WERI-Rb-1 (cell line): ENCODE measurements around the gene LRRC4C.

Experiments
- DNase-seq: peaks from one replicate; pipeline ENCODE4 v3.0.0-alpha.2; 2020
- H3K27ac ChIP-seq: fragments of 250-450 bp; sonication (Bioruptor Pico); 2 replicates; pipeline ENCODE4 v1.5.1; 2020; ENCODE audit warnings: mild to moderate bottlenecking, moderate library complexity
- H3K27me3 ChIP-seq: fragments of 250-450 bp; sonication (Bioruptor Pico); 2 replicates; pipeline ENCODE4 v1.5.1; 2021; ENCODE audit warnings: mild to moderate bottlenecking, low read depth, moderate library complexity; ENCODE audit not compliant: insufficient read depth, severe bottlenecking
- H3K36me3 ChIP-seq: fragments of 250-450 bp; sonication (Bioruptor Pico); 2 replicates; pipeline ENCODE4 v1.5.1; 2020; ENCODE audit warnings: mild to moderate bottlenecking, moderate library complexity
- H3K4me3 ChIP-seq: 2 replicates; pipeline ENCODE4 v1.5.1; 2011; ENCODE audit warnings: low read depth, mild to moderate bottlenecking, control low read depth, low read length
- H3K9me3 ChIP-seq: fragments of 250-450 bp; sonication (Bioruptor Pico); 2 replicates; pipeline ENCODE4 v1.5.1; 2021; ENCODE audit warnings: mild to moderate bottlenecking, moderate library complexity; ENCODE audit not compliant: severe bottlenecking
- CTCF ChIP-seq: IDR thresholded peaks from 2 replicates; pipeline ENCODE4 v1.5.1; 2011; ENCODE audit warnings: low read depth, mild to moderate bottlenecking, control low read depth, inconsistent platforms, low read length

LRRC4C gene

GRCh38 chr11:40816976-40817375, 642.5 kb downstream of the LRRC4C start:
- Histone ChIP-seq H3K4me3 (no peak overlapping the region), H3K27ac (no peak overlapping the region), H3K9me3 (no peaks in the 10 kb centered on the region), H3K36me3 (no peaks in the 10 kb centered on the region), H3K27me3 (no peaks in the 10 kb centered on the region)
- TF ChIP-seq CTCF = no peak
- DNase-seq = no peak

GRCh38 chr11:40797981-40798380, 661.5 kb downstream of the LRRC4C start:
- Histone ChIP-seq H3K36me3 (no peaks in the 10 kb centered on the region), H3K27me3 (peaks cover 25% of the 10 kb centered on the region), H3K27ac (no peak overlapping the region), H3K4me3 (no peak overlapping the region), H3K9me3 (no peaks in the 10 kb centered on the region)
- DNase-seq = no peak
- no peak for TF ChIP-seq CTCF

GRCh38 chr11:40787224-40787623, 672.2 kb downstream of the LRRC4C start:
- Histone ChIP-seq H3K27me3 (peaks cover 35% of the 10 kb centered on the region), H3K36me3 (no peaks in the 10 kb centered on the region), H3K9me3 (no peaks in the 10 kb centered on the region), H3K27ac (no peak overlapping the region), H3K4me3 (no peak overlapping the region)
- no peak for DNase-seq
- no peak for TF ChIP-seq CTCF

GRCh38 chr11:40763046-40763445, 696.4 kb downstream of the LRRC4C start:
- DNase-seq = no peak
- Histone ChIP-seq H3K4me3 (no peak overlapping the region), H3K27me3 (no peaks in the 10 kb centered on the region), H3K9me3 (no peaks in the 10 kb centered on the region), H3K27ac (no peak overlapping the region), H3K36me3 (no peaks in the 10 kb centered on the region)
- no peak for TF ChIP-seq CTCF

- Histone ChIP-seq H3K27me3 (no peaks in the 10 kb centered on the region), H3K27ac (no peak overlapping the region), H3K9me3 (no peaks in the 10 kb centered on the region), H3K36me3 (no peaks in the 10 kb centered on the region), H3K4me3 (no peak overlapping the region)
- TF ChIP-seq CTCF = no peak
- no peak for DNase-seq
Observed at GRCh38 chr11:40759341-40759740, 700.1 kb downstream of the LRRC4C start.

GRCh38 chr11:40754297-40754696, 705.2 kb downstream of the LRRC4C start:
- Histone ChIP-seq H3K9me3 (no peaks in the 10 kb centered on the region), H3K4me3 (no peak overlapping the region), H3K36me3 (no peaks in the 10 kb centered on the region), H3K27ac (no peak overlapping the region), H3K27me3 (no peaks in the 10 kb centered on the region)
- no peak for DNase-seq
- no peak for TF ChIP-seq CTCF
